ENCODE measurements around the gene WSB2.

GRCh38 chr12:118058227-118058626 lies 2.8 kb downstream of the WSB2 start:
- TF ChIP-seq PATZ1 (CRISPR knock-in tag; IDR thresholded peaks at IDR 0.05; ENCODE audit: borderline replicate concordance) (no peak), ARNTL (CRISPR knock-in tag; IDR thresholded peaks at IDR 0.05; ENCODE audit: borderline replicate concordance, low read depth) (no peak), CREB5 (CRISPR knock-in tag; IDR thresholded peaks at IDR 0.05; ENCODE audit: low read depth) (no peak), TSHZ2 (CRISPR knock-in tag; IDR thresholded peaks at IDR 0.05) (no peak)
